Epithelial cell of prostate (primary cell): Measurements from ENCODE around the gene TSPAN4.

Source experiments
- DNase-seq: peaks from one replicate; pipeline ENCODE4 v3.0.0-alpha.2; 2011; ENCODE audit warnings: low read depth, low spot score
- H3K27ac ChIP-seq: fragments of 450-650 bp; 2 replicates; pipeline ENCODE4 v1.5.1; 2017; ENCODE audit warnings: mild to moderate bottlenecking

The TSPAN4 gene

DNA sequence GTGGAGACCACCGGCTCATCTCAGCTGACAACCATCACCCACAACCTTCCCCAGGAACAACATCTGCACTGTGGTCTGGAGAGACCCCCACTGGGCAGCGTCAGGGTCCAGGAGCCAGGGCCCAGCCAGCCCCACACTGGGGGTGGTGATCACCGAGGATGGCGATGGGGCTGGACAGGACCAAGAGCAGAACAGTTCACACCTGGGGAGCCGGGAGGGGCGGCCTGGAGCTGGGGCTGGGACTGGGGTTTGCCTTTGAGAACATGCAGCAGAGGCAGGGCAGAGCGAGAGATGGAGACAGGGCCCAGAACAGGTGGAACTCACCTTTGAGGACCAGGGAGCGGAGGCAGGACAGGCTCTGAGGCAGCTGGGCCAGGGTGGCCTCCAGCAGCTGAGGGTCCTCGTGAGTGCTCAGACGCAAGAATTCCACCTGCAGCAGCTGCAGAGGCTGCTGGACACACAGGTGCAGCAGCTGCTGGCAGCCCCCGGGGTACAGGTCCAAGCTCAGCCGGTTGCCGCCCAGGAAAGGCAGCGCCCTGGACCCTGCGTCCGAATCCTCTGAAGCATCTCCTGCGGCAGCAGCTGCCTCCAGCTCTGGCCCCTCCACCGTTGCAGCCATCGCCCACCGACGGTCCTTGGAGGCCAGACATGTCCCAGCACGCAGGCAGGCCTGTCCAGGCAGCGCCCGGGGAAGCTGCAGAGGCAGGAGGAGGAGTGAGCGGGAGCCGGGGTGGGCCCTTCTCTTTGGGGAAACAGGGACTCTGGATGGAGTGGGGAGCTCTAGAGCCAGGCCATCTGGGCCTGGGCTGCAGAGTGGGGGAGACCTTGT is 38.7 kb upstream of the TSPAN4 start:
- H3K27ac ChIP-seq, result no peak overlapping the region
- DNase-seq, result no peak

GRCh38 chr11:804599-804964 is 38.1 kb upstream of the TSPAN4 start:
- peak overlapping the region; percentile 47 for H3K27ac ChIP-seq
- no peak for DNase-seq

DNA sequence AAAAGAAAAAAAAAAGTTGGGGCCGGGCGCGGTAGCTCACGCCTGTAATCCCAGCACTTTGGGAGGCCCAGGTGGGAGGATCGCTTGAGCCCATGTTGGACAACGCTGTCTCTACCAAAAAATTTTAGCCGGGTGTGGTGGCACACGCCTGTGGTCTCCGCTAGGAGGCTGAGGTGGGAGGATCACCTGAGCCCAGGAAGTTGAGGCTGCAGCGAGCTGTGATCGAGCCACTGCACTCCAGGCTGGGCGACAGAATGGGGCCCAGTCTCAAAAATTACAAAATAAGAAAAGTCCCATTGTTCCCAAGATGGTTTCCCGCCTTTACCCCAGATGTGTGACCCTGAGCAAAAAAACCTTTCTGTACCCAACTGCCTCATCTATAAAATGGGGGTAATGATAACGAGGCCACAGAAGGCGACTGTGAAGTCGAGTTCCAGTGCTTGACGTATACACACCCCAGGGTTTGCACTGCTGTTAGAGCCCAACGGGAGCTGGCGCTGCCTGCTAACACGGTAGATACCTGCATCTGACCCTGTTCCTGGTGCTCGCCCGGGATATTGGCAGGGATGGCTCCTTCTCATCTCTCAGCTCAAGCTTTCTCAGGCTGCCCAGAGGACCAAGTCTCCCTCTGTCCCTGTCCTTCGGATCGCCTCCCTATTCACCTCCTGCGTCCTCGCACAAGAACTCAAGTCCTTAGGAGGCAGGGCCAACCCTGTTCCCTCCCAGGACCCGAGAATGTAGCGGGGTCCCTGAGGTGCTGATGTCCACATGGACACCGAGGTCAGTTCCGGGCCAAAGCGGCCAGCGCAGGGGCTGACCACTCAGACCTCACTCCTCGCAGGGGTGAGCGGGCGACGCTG is 34.0 kb upstream of the TSPAN4 start:
- H3K27ac ChIP-seq, result peak overlapping the region; percentile 92
- no peak for DNase-seq

DNA sequence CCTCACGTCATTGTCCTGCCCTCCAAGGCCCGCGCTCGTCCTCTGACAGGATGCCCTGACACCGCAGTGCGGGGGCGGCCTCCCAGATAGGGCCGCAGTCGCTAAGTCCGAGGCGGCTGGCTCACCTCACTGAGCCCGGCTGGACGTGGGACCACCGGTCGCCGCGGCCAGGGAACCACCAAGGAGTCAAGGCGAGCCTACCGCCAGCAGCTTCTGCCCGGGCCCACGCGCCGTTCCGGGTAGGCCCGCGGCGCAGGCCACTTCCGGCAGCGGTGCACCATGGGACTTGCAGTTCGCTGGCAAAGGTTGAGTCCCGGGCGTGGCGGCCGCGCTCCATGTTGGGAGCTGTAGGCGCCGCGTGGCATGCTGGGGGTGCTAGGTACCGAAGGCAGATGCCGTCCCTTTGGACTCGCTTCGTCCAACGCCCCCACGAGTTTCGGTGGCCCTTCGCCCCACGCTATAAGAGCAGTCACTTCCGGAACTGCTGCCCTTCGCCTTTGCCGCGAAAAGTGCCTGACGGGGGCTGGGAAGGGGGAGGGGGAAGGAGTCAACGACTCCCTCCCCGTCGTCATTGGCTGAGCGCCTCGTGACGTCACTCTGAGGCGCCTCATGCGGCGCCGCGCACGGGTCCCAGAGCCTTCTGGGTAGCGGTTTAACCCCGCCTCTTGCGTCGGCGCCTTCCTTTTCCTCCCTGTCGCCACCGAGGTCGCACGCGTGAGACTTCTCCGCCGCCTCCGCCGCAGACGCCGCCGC is 33.2 kb upstream of the TSPAN4 start, which contains the start of gene RPLP2:
Gene RPLP2, plus strand, starts transcription at position 681 of the 753 bp plus-strand sequence. CDS start 268 bp downstream, outside the sequence.
- peak; percentile 85 for DNase-seq
- peak within 1 kb of the TSS; percentile 92 for H3K27ac ChIP-seq

DNA sequence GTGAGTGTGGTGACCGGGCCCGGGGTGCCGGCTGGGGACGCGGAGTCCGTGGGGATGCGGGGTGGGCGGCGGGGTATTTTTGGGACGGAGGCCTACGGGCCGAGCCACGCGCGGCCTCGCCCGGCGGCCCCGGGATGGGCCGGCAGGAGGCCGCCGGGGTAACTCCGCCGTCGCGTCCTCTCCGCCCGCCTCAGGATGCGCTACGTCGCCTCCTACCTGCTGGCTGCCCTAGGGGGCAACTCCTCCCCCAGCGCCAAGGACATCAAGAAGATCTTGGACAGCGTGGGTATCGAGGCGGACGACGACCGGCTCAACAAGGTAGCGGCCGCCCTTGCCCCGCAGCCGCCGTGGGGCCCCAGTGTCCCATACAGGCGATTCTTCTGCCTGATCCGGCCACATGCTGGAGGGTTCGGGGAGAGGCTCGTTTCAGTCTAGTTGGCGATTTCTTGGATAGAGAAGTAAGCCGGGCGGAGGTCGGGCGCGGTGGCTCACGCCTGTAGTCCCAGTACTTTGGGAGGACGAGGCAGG is 32.5 kb upstream of the TSPAN4 start:
- no peak for DNase-seq

GRCh38 chr11:811446-812245 is 31.0 kb upstream of the TSPAN4 start:
- DNase-seq, result no peak
- peak overlapping the region; percentile 92 for H3K27ac ChIP-seq

More for the DNA sequence above, 32.5 kb upstream of the TSPAN4 start:
- peak overlapping the region; percentile 92 for H3K27ac ChIP-seq

GRCh38 chr11:812390-812789 is 30.3 kb upstream of the TSPAN4 start:
- DNase-seq, result no peak
- H3K27ac ChIP-seq, result peak overlapping the region; percentile 92

GRCh38 chr11:813072-813455 is 29.6 kb upstream of the TSPAN4 start:
- no peak for DNase-seq
- H3K27ac ChIP-seq, result no peak overlapping the region

- DNase-seq, result no peak
- no peak overlapping the region for H3K27ac ChIP-seq
Observed at GRCh38 chr11:813456-814096, 29.1 kb upstream of the TSPAN4 start.

DNA sequence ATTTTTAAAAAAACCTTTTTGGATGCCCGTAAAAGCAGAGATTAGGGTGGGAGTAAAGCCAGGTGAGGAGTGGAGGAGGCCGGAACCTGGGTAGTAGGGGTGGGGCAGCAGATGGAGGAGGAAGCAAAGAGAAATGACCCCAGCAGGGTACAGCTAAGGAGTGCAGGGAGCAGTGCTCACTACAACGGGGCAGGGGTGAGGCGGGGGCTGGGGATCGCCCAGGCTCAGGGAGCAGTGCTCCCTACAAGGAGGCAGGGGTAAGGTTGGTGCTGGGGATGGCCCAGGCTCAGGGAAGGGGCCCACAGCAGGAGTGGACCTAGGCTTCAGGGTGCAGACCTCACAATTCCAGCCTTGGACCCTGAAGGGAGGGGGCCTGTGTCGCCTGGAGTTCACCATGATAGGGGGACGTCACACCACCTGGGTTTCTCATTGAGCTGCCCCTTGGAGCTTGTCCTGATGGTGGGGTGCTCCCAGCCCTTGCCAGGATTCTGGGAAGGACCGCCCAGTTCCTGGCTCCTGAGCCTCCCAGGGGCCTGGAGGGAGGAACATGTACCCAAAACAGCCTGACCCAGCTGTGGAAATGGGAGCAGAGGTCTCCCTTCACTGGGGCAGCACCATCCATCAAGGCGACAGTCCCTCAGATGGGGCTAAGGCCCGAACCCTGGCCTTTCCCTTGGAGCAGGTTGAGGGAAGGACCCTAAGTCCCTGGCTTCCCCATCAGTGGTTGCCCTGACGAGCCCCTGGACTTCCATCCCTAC is 26.8 kb upstream of the TSPAN4 start:
- H3K27ac ChIP-seq, result no peak overlapping the region
- DNase-seq, result no peak

DNA sequence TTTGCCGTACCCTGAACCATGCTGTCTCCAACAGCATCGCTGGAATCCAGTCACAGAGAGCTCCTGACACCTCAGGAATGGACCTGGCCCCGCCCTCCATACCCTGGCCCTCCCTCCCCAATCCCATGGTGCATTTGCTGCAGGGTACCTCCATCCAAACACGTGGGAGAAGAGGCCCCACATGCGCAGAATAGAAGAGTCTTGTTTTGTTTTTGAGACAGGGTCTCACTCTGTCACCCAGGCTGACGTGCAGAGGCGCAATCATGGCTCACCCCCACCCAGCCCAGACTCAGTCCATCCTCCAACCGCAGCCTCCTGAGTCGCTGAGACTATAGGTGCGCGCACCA is 26.2 kb upstream of the TSPAN4 start:
- DNase-seq, result no peak
- H3K27ac ChIP-seq, result no peak overlapping the region

DNA sequence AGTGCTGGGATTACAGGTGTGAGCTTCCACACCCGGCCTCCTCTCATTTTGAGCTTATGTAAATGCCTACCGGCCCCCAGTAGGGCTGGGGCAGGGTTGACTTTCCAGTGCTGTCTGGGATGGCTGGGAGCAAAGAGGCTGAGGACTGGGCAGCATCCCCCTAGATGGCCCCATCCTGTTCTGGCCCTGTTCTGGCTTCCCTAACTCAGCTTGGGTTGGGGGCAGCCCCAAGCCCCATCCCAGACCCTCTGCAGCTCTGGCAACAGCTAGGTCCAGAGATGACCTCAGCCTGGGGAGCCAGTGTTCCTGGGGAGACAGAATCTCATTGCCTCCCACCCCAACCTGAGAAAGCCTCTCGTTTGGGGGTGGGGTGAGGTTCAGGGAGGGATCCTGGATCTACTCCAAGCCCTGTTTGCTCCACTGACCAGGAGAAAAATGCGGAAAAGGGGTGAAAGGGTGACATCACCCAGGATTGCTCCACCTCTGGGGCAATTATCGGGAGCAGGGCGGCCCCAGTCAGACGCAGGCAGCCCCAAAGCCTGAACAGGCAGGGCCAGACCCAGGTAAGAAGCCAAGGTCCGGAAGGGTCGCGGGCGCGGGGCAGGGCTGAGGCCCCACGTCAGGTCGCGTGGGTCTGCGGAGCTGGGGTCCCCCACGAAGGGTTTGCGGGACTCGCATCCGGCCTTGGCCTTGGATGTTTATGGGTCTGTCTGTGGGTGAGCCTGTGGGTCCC is 24.1 kb upstream of the TSPAN4 start, which contains the start of gene PNPLA2:
Gene PNPLA2, plus strand, starts transcription at position 519 of the 733 bp plus-strand sequence. CDS start 805 bp downstream, outside the sequence.
- peak within 1 kb of the TSS; percentile 92 for H3K27ac ChIP-seq
- DNase-seq, result no peak

DNA sequence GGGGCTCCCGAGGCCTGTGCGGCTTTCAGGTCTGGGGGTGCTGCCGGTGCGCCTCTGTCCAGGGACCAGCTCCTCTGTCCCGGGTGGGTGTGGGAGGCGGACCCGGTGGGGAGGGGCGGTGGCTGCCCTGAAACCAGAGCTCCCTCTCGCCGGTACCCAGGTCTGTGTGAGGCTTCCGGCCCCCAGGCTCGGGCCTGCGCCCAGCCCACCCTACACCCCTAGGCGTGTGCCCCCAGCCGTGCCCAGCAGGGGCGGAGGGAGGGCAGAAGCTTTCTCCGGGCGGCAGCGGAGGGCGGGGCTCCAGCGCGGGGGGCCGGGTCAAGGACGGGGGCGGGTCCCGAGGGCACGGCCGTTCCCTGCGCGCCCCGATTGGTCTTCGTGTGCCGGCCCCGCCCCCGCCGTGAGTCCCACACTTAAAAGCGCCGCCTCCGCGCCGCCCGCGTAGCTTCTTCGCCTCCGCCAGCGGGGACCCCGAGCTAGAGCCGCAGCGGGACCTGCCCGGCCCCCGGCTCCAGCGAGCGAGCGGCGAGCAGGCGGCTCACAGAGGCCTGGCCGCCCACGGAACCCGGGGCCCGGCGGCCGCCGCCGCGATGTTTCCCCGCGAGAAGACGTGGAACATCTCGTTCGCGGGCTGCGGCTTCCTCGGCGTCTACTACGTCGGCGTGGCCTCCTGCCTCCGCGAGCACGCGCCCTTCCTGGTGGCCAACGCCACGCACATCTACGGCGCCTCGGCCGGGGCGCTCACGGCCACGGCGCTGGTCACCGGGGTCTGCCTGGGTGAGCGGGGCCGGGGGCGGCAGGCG is 23.3 kb upstream of the TSPAN4 start:
- H3K27ac ChIP-seq, result peak overlapping the region; percentile 92
- no peak for DNase-seq

GRCh38 chr11:819943-820649 is 22.6 kb upstream of the TSPAN4 start:
- H3K27ac ChIP-seq, result peak overlapping the region; percentile 92
- DNase-seq, result no peak

GRCh38 chr11:820655-821511 is 21.8 kb upstream of the TSPAN4 start:
- no peak for DNase-seq
- peak overlapping the region; percentile 92 for H3K27ac ChIP-seq
